WI38 (cell line): ENCODE results near the gene HEG1.

ENCODE experiments used
- H3K4me3 ChIP-seq: 2 replicates; pipeline ENCODE4 v1.5.1; 2011; ENCODE audit warnings: low read depth, mild to moderate bottlenecking, control low read depth, low read length
- TF ChIP-seq, protein P1 (sequence below): IDR thresholded peaks from 2 replicates; pipeline ENCODE4 v1.5.1; 2012; ENCODE audit warnings: low read depth, mild to moderate bottlenecking, control low read depth, low read length

The HEG1 gene

DNA sequence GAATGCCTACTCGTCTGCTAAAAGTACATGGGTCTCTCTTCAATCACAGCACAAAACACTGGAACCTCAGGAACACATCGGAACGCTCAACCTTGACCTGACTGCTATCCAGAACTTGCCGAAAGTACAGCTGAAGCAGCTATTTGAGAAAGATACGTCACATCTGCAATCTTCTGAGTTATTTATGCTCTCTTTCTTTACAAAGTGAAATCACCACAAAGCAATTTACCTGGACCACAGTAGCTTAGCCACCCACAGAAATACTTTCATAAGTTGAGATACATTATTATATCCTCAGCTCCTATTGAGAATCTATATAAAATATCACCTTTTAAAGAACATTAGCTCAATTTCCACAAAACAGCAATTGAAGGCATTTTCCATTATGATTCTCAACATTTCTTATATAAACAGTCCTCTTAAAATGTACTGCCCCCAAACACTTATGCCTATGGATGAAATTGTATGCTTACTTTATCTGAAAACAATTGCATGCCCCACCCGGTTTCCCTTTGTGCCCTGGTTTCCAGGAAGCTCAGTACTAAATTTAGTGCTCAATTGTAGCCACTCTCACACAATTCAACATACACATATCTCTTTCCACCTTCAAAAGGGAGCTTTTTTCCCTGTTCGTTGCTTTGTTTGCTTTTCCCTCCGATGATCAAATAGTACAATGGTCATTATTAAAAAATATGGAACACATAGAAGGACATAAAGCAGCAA is 31.8 kb downstream of the HEG1 start:
- TF ChIP-seq, protein P1, sequence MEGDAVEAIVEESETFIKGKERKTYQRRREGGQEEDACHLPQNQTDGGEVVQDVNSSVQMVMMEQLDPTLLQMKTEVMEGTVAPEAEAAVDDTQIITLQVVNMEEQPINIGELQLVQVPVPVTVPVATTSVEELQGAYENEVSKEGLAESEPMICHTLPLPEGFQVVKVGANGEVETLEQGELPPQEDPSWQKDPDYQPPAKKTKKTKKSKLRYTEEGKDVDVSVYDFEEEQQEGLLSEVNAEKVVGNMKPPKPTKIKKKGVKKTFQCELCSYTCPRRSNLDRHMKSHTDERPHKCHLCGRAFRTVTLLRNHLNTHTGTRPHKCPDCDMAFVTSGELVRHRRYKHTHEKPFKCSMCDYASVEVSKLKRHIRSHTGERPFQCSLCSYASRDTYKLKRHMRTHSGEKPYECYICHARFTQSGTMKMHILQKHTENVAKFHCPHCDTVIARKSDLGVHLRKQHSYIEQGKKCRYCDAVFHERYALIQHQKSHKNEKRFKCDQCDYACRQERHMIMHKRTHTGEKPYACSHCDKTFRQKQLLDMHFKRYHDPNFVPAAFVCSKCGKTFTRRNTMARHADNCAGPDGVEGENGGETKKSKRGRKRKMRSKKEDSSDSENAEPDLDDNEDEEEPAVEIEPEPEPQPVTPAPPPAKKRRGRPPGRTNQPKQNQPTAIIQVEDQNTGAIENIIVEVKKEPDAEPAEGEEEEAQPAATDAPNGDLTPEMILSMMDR: no peak
- no peak overlapping the region for H3K4me3 ChIP-seq

DNA sequence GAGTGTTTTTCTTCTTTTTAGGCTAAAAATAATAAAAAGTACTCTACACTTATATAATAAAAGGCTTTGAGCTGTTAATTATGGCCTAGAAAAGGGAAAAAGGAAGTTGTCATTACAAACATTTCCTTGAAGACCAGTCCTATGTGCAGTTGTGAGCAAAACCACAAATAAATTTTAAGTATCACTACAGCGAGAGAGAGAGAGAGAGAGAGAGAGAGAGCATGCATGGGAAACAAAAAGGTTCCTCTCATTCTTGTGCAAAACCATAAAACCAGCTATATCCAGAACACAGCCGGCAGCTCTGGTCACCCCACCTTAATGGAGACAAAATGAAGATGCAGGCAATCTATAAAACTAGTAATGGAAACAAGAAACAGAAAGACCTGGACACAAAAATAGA is 33.6 kb downstream of the HEG1 start:
- TF ChIP-seq, protein P1: no peak
- H3K4me3 ChIP-seq: no peak overlapping the region

DNA sequence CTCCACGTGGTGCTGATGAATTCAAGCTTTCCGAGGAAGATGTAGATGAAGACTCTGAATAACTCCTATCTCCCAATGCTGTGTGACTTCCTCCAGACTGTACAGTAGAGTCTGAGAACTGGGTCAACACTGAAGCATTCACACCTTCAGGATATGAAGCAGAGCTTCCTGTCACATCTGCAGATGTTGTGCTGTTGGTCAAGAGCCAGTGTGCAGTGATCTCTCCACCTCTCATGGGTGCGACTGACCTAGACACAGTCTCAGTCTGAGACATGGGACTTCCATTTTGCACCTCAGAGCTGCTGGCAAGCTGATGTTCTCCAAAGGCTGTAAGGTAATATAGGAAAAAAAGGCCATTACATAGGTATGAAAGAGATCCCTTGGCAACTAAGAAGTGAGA is 36.5 kb downstream of the HEG1 start:
- TF ChIP-seq, protein P1: no peak
- H3K4me3 ChIP-seq: no peak overlapping the region

DNA sequence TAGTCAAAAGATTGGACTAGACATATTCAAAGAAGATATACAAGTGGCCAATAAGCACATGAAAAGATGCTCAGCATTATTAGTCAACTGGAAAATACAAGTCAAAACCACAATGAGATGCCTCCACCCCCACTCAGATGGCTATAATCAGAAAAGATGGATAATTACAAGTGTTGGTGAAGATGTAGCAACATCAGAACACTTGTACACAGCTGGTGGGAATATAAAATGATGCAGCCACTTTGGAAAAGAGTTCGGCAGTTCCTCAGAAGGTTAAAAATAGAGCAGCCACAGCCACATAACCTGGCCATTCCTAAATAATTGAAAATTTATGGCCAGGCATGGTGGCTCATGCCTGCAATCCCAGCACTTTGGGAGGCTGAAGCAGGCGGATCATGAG is 38.4 kb downstream of the HEG1 start:
- TF ChIP-seq, protein P1: no peak
- no peak overlapping the region for H3K4me3 ChIP-seq

DNA sequence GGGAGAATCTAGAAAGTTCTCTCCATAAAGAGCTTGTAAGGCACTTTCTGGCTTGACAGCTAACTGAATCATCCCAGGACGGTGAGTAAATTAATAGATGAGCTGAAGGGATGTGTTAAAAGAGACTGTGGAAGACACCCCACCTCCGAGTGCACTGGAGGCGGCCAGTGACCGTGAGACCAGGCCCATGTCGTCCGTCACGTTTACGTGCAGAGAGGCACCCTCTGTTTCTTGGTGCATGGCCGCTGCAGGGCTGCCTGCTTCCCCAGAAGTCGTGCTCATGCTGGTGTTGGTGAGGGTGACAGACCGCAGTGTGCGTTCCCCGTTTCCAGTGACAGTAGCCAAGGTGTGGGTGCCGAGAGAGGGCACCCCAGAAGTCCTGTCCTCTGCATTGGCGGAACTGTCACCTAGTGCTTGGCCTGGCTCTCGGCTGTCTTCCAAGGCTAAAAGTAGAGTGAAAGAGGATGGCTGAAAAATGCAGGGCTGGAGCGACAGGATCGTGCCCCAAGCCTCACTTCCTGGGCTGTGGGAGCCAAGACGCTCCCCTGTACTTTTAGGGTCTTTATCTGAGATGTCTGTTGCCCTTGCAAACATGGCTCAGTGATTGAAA is 41.1 kb downstream of the HEG1 start:
- TF ChIP-seq, protein P1: no peak
- no peak overlapping the region for H3K4me3 ChIP-seq

DNA sequence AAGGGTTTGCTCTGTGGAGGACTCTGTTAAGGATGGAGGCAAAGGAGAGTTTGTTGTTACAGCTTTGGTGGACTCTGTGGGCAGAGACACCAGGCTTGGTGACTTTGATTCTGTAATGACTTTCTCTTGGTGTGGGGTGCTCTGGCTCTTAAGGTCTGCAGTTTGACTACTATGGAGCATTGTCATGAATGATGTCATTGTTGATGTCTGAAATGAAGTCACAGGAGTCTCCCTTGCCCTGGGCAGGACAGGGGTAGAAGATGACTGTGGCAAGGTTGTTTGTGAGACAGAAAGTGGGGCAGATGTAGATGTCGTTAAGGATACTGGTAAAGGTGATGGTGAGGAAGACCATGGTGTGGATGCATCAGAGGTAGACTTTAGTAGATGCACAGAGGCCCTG is 42.7 kb downstream of the HEG1 start:
- TF ChIP-seq, protein P1: no peak
- H3K4me3 ChIP-seq: no peak overlapping the region

DNA sequence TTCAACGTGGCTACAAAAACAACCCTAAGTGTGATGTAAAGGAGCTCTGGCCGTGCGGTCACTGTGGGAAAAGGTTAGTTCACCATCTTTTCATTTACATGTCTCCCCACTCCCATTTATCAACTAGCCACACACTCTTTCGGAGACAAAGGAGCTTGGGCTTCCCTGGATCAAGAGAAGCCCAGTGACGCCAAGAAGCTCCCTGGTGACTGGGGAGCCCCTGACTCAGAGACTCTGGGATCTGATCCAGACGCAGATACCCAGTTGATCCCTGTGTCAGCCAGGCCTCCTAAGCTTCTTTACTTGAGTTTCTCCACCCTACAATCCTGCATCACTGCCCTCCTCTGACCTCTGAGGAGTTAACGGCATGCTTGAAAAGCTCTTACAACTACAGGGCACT is 43.9 kb downstream of the HEG1 start:
- TF ChIP-seq, protein P1: no peak
- no peak overlapping the region for H3K4me3 ChIP-seq
